HG03097 (cell line): Measurements from ENCODE around the gene ONECUT1.

ENCODE experiments used
- ATAC-seq: cut with Tn5 transposase; IDR thresholded peaks from one replicate; pipeline ENCODE4 v1.9.1; 2021; ENCODE audit not compliant: unreplicated experiment, low FRiP score

ONECUT1 gene

GRCh38 chr15:52797625-52798501 is 7.7 kb upstream of the ONECUT1 start:
- no peak for ATAC-seq

- no peak for ATAC-seq
Observed at GRCh38 chr15:52796753-52797520, 6.8 kb upstream of the ONECUT1 start.

- ATAC-seq, result no peak
Observed at GRCh38 chr15:52796228-52796521, 6.0 kb upstream of the ONECUT1 start.

- no peak for ATAC-seq
Observed at GRCh38 chr15:52795464-52796227, 5.5 kb upstream of the ONECUT1 start.

GRCh38 chr15:52794665-52795463 is 4.7 kb upstream of the ONECUT1 start:
- no peak for ATAC-seq

GRCh38 chr15:52791776-52792175 is 1.6 kb upstream of the ONECUT1 start:
- ATAC-seq, result no peak

- no peak for ATAC-seq
Observed at GRCh38 chr15:52790941-52791751, 1.0 kb upstream of the ONECUT1 start.

- no peak for ATAC-seq
Observed at GRCh38 chr15:52789601-52790168, 451 bp downstream of the ONECUT1 start.

GRCh38 chr15:52789008-52789600 is 1.0 kb downstream of the ONECUT1 start:
- no peak for ATAC-seq

GRCh38 chr15:52788099-52788986 is 1.8 kb downstream of the ONECUT1 start:
- no peak for ATAC-seq

- ATAC-seq, result no peak
Observed at GRCh38 chr15:52787549-52788098, 2.5 kb downstream of the ONECUT1 start.

- no peak for ATAC-seq
Observed at GRCh38 chr15:52787123-52787503, 3.0 kb downstream of the ONECUT1 start.

GRCh38 chr15:52786436-52787122 is 3.6 kb downstream of the ONECUT1 start:
- ATAC-seq, result no peak

GRCh38 chr15:52785672-52786406 is 4.3 kb downstream of the ONECUT1 start:
- ATAC-seq, result no peak

GRCh38 chr15:52784799-52785671 is 5.1 kb downstream of the ONECUT1 start:
- no peak for ATAC-seq
